Right ventricle myocardium inferior (tissue), 1 donor: ENCODE results near the gene FILIP1. TPM values are rescaled to one million over a fixed set of nuclear protein-coding genes. Genes with fewer than 3 reads are reported as not detected.

Experiments
- ATAC-seq: fragments of 200-7000 bp; cut with Tn5 transposase; one replicate; pipeline ENCODE4 v1.9.1; 2020; ENCODE audit warnings: mild to moderate bottlenecking, moderate library complexity
- DNase-seq: peaks from one replicate; pipeline ENCODE4 v3.0.0; 2021; ENCODE audit errors: missing footprints
- intact Hi-C: fragments of 100-400 bp; cut with DNase I; formaldehyde crosslinking; loops from one replicate; pipeline ENCODE4 v1.11.0; 2022
- total RNA-seq: library from RNA; stranded (reverse); fragmentation: NEBNext Ultra II Directional; extraction: Animal tissue kit (Norgen Biotek cat#: 25700); gene quantifications from one replicate; pipeline ENCODE4 v1.2.1, GENCODE V29; 2021
- donor health status: DM: no; HTN: yes; CAD: no; lungs with severe emphysema.

Gene FILIP1
- total RNA-seq, 1 donor from 2014 or later: 149 TPM

- intact Hi-C loops: no loop called here
- ATAC-seq (no peak), DNase-seq (no peak)
Observed at GRCh38 chr6:75497994-75498393, 4.4 kb upstream of the FILIP1 start.

GRCh38 chr6:75495011-75495410, 1.4 kb upstream of the FILIP1 start:
- ATAC-seq (no peak), DNase-seq (no peak)
- intact Hi-C loops: no loop called here

GRCh38 chr6:75494290-75494689, 690 bp upstream of the FILIP1 start:
- no peak for DNase-seq
- intact Hi-C loops: loop anchor here (5.0 kb wide), 2 partner anchors 72 to 212 kb away; partner anchors contain the start of gene TMEM30A
- ATAC-seq: no peak

- peak; percentile 61 for ATAC-seq
- DNase-seq: no peak
- intact Hi-C loops: loop anchor here (1.0 to 5.0 kb wide), 3 partner anchors 70 to 210 kb away; partner anchors contain the start of gene TMEM30A
Observed at GRCh38 chr6:75492386-75493153, 1.0 kb downstream of the FILIP1 start.

GRCh38 chr6:75491291-75491690, 2.3 kb downstream of the FILIP1 start:
- DNase-seq (no peak), ATAC-seq (peak; percentile 68)
- intact Hi-C loops: loop anchor here (2.0 to 5.0 kb wide), 3 partner anchors 54 to 209 kb away; partner anchors contain the start of gene TMEM30A

- intact Hi-C loops: loop anchor here (2.0 to 5.0 kb wide), 3 partner anchors 54 to 208 kb away; partner anchors contain the start of gene TMEM30A
- ATAC-seq (no peak), DNase-seq (no peak)
Observed at GRCh38 chr6:75490706-75491105, 2.9 kb downstream of the FILIP1 start.

GRCh38 chr6:75489025-75489424, 4.6 kb downstream of the FILIP1 start:
- ATAC-seq (no peak), DNase-seq (no peak)
- intact Hi-C loops: no loop called here

- DNase-seq: no peak
Observed at GRCh38 chr6:75488033-75488432, 5.6 kb downstream of the FILIP1 start.

GRCh38 chr6:75486850-75487518, 6.6 kb downstream of the FILIP1 start:
- intact Hi-C loops: no loop called here
- ATAC-seq: no peak
- no peak for DNase-seq

More at GRCh38 chr6:75488033-75488432, 5.6 kb downstream of the FILIP1 start:
- intact Hi-C loops: no loop called here
- peak; percentile 27 for ATAC-seq

GRCh38 chr6:75484535-75484934, 9.1 kb downstream of the FILIP1 start:
- no peak for DNase-seq
- no peak for ATAC-seq
- intact Hi-C loops: no loop called here

GRCh38 chr6:75483136-75483952, 10.3 kb downstream of the FILIP1 start:
- intact Hi-C loops: no loop called here
- ATAC-seq (no peak), DNase-seq (no peak)

GRCh38 chr6:75481936-75482593, 11.5 kb downstream of the FILIP1 start:
- peak; percentile 77 for ATAC-seq
- DNase-seq: no peak
- intact Hi-C loops: no loop called here

GRCh38 chr6:75481394-75481793, 12.2 kb downstream of the FILIP1 start:
- ATAC-seq: peak; percentile 37
- DNase-seq: no peak
- intact Hi-C loops: no loop called here

GRCh38 chr6:75480425-75480824, 13.2 kb downstream of the FILIP1 start:
- intact Hi-C loops: no loop called here
- peak; percentile 53 for ATAC-seq
- DNase-seq: no peak

- intact Hi-C loops: no loop called here
- ATAC-seq: no peak
Observed at GRCh38 chr6:75479712-75480111, 13.9 kb downstream of the FILIP1 start.

GRCh38 chr6:75478929-75479328, 14.7 kb downstream of the FILIP1 start:
- intact Hi-C loops: no loop called here
- no peak for DNase-seq
- ATAC-seq: no peak

More at GRCh38 chr6:75479712-75480111, 13.9 kb downstream of the FILIP1 start:
- no peak for DNase-seq

GRCh38 chr6:75472885-75473284, 20.7 kb downstream of the FILIP1 start:
- DNase-seq (no peak), ATAC-seq (no peak)
- intact Hi-C loops: no loop called here

GRCh38 chr6:75467966-75468365, 25.6 kb downstream of the FILIP1 start:
- ATAC-seq (no peak), DNase-seq (no peak)
- intact Hi-C loops: no loop called here

- ATAC-seq (peak; percentile 43), DNase-seq (no peak)
- intact Hi-C loops: no loop called here
Observed at GRCh38 chr6:75467284-75467683, 26.3 kb downstream of the FILIP1 start.
